CD1c-positive myeloid dendritic cell (primary cell): ENCODE results near the gene HBA1.
"Not testable (repeated sequence)": the region's sequence is repeated elsewhere in the genome, so short reads cannot be mapped to it uniquely, and the experiment has no call there.

Source experiments
- DNase-seq: peaks from one replicate; pipeline ENCODE4 v3.0.0-alpha.2; 2016; ENCODE audit errors: extremely low spot score

The HBA1 gene

GRCh38 chr16:176477-177382 is at the start of gene HBA1:
Gene HBA1, plus strand, starts transcription at chr16:176680. Its CDS starts 37 bp downstream, at chr16:176717.
- not testable (repeated sequence) for DNase-seq

GRCh38 chr16:129075-129474 is 47.4 kb upstream of the HBA1 start:
- no peak for DNase-seq

- no peak for DNase-seq
Observed at GRCh38 chr16:130533-131173, 45.8 kb upstream of the HBA1 start.

- DNase-seq, result no peak
Observed at GRCh38 chr16:132120-132519, 44.4 kb upstream of the HBA1 start.

- DNase-seq, result no peak
Observed at GRCh38 chr16:133716-134115, 42.8 kb upstream of the HBA1 start.

GRCh38 chr16:138049-138417 is 38.4 kb upstream of the HBA1 start:
- DNase-seq, result no peak

GRCh38 chr16:140175-140857 is 36.2 kb upstream of the HBA1 start:
- no peak for DNase-seq

- no peak for DNase-seq
Observed at GRCh38 chr16:142405-142967, 34.0 kb upstream of the HBA1 start.

GRCh38 chr16:143047-143446 is 33.4 kb upstream of the HBA1 start:
- no peak for DNase-seq

- DNase-seq, result no peak
Observed at GRCh38 chr16:143456-143855, 33.0 kb upstream of the HBA1 start.

GRCh38 chr16:144797-145252 is 31.7 kb upstream of the HBA1 start:
- DNase-seq, result no peak

GRCh38 chr16:146646-147045 is 29.8 kb upstream of the HBA1 start:
- no peak for DNase-seq

GRCh38 chr16:149024-149660 is 27.3 kb upstream of the HBA1 start:
- no peak for DNase-seq

- no peak for DNase-seq
Observed at GRCh38 chr16:152141-153128, 24.0 kb upstream of the HBA1 start, which contains the start of gene HBZ. Gene HBZ, plus strand, starts transcription at chr16:152644. Its CDS starts 266 bp downstream, at chr16:152910.

GRCh38 chr16:153129-153521 is 23.4 kb upstream of the HBA1 start:
- not testable (repeated sequence) for DNase-seq

- not testable (repeated sequence) for DNase-seq
Observed at GRCh38 chr16:153550-154216, 22.8 kb upstream of the HBA1 start.

- peak; percentile 29 for DNase-seq
Observed at GRCh38 chr16:154217-155030, 22.1 kb upstream of the HBA1 start.

GRCh38 chr16:155031-155398 is 21.5 kb upstream of the HBA1 start:
- DNase-seq, result no peak
